Stimulated activated naive CD8-positive, alpha-beta T cell treated with anti-CD3 and anti-CD28 coated beads, Interleukin-15, Interleukin-2, amounts not matched to agents 100 ng/mL and 50 ng/mL, for 24 hours (primary cell): ENCODE data around the gene LTK.

Experiments used
- H3K27ac Mint-ChIP-seq: one replicate; pipeline ENCODE4 v1.8.0; 2021; ENCODE audit warnings: mild to moderate bottlenecking, mixed read lengths
- H3K27me3 Mint-ChIP-seq: one replicate; pipeline ENCODE4 v1.8.0; 2021; ENCODE audit warnings: mixed read lengths
- H3K36me3 Mint-ChIP-seq: one replicate; pipeline ENCODE4 v1.8.0; 2021; ENCODE audit warnings: low read depth, mixed read lengths
- H3K4me1 Mint-ChIP-seq: one replicate; pipeline ENCODE4 v1.8.0; 2021; ENCODE audit warnings: low read depth, mixed read lengths
- H3K4me3 Mint-ChIP-seq: one replicate; pipeline ENCODE4 v1.8.0; 2021; ENCODE audit warnings: mild to moderate bottlenecking, mixed read lengths
- H3K9me3 Mint-ChIP-seq: one replicate; pipeline ENCODE4 v1.8.0; 2021; ENCODE audit warnings: mixed read lengths

The LTK gene

GRCh38 chr15:41513506-41514227 lies at the start of gene LTK:
TSS of gene LTK (minus strand) at chr15:41513827. CDS start at chr15:41513709, 118 bp downstream.
- peaks cover 28% of the 10 kb centered on the region for H3K4me1 Mint-ChIP-seq
- H3K36me3 Mint-ChIP-seq, result peaks cover 9% of the 10 kb centered on the region
- peak within 1 kb of the TSS; percentile 63 for H3K4me3 Mint-ChIP-seq
- no peak within 1 kb of the TSS for H3K27ac Mint-ChIP-seq
- H3K27me3 Mint-ChIP-seq, result peaks cover 28% of the 10 kb centered on the region
- no peaks in the 10 kb centered on the region for H3K9me3 Mint-ChIP-seq

- Mint-ChIP-seq H3K4me1 (peaks cover 13% of the 10 kb centered on the region), H3K36me3 (no peaks in the 10 kb centered on the region), H3K9me3 (no peaks in the 10 kb centered on the region), H3K4me3 (no peak overlapping the region), H3K27me3 (peaks cover 20% of the 10 kb centered on the region), H3K27ac (no peak overlapping the region)
Observed at GRCh38 chr15:41562784-41563198, 49.2 kb upstream of the LTK start.

GRCh38 chr15:41562244-41562643 lies 48.6 kb upstream of the LTK start:
- Mint-ChIP-seq H3K4me1 (peaks cover 16% of the 10 kb centered on the region), H3K9me3 (no peaks in the 10 kb centered on the region), H3K4me3 (no peak overlapping the region), H3K27ac (no peak overlapping the region), H3K27me3 (peaks cover 20% of the 10 kb centered on the region), H3K36me3 (no peaks in the 10 kb centered on the region)

- H3K27ac Mint-ChIP-seq, result no peak overlapping the region
- H3K27me3 Mint-ChIP-seq, result peaks cover 20% of the 10 kb centered on the region
- peaks cover 18% of the 10 kb centered on the region for H3K4me1 Mint-ChIP-seq
- H3K9me3 Mint-ChIP-seq, result no peaks in the 10 kb centered on the region
- no peaks in the 10 kb centered on the region for H3K36me3 Mint-ChIP-seq
- no peak overlapping the region for H3K4me3 Mint-ChIP-seq
Observed at GRCh38 chr15:41561777-41562145, 48.1 kb upstream of the LTK start.

- Mint-ChIP-seq H3K4me3 (no peak overlapping the region), H3K27me3 (peaks cover 20% of the 10 kb centered on the region), H3K27ac (no peak overlapping the region), H3K4me1 (peaks cover 19% of the 10 kb centered on the region), H3K36me3 (no peaks in the 10 kb centered on the region), H3K9me3 (no peaks in the 10 kb centered on the region)
Observed at GRCh38 chr15:41561104-41561776, 47.6 kb upstream of the LTK start.

- Mint-ChIP-seq H3K27ac (no peak overlapping the region), H3K9me3 (no peaks in the 10 kb centered on the region), H3K4me1 (peaks cover 19% of the 10 kb centered on the region), H3K27me3 (peaks cover 20% of the 10 kb centered on the region), H3K36me3 (no peaks in the 10 kb centered on the region), H3K4me3 (no peak overlapping the region)
Observed at GRCh38 chr15:41560572-41560874, 46.9 kb upstream of the LTK start.

- Mint-ChIP-seq H3K27me3 (peaks cover 25% of the 10 kb centered on the region), H3K36me3 (no peaks in the 10 kb centered on the region), H3K27ac (peak overlapping the region; percentile 52), H3K9me3 (no peaks in the 10 kb centered on the region), H3K4me3 (peak overlapping the region; percentile 69), H3K4me1 (peaks cover 19% of the 10 kb centered on the region)
Observed at GRCh38 chr15:41559239-41559782, 45.7 kb upstream of the LTK start.

- H3K4me3 Mint-ChIP-seq, result peak within 1 kb of the TSS; percentile 81
- H3K27ac Mint-ChIP-seq, result peak within 1 kb of the TSS; percentile 64
- H3K36me3 Mint-ChIP-seq, result no peaks in the 10 kb centered on the region
- H3K9me3 Mint-ChIP-seq, result no peaks in the 10 kb centered on the region
- peaks cover 25% of the 10 kb centered on the region for H3K27me3 Mint-ChIP-seq
- peaks cover 19% of the 10 kb centered on the region for H3K4me1 Mint-ChIP-seq
Observed at GRCh38 chr15:41558400-41559238, 45.0 kb upstream of the LTK start, which contains the start of gene TYRO3. TSS of gene TYRO3 (plus strand) at chr15:41559212. CDS start at chr15:41559258, 46 bp downstream.

- Mint-ChIP-seq H3K36me3 (no peaks in the 10 kb centered on the region), H3K9me3 (no peaks in the 10 kb centered on the region), H3K4me3 (peak overlapping the region; percentile 81), H3K4me1 (peaks cover 19% of the 10 kb centered on the region), H3K27ac (peak overlapping the region; percentile 64), H3K27me3 (peaks cover 21% of the 10 kb centered on the region)
Observed at GRCh38 chr15:41557673-41558399, 44.2 kb upstream of the LTK start.

- peaks cover 19% of the 10 kb centered on the region for H3K4me1 Mint-ChIP-seq
- H3K27me3 Mint-ChIP-seq, result peaks cover 21% of the 10 kb centered on the region
- no peak overlapping the region for H3K27ac Mint-ChIP-seq
- H3K36me3 Mint-ChIP-seq, result no peaks in the 10 kb centered on the region
- H3K9me3 Mint-ChIP-seq, result no peaks in the 10 kb centered on the region
- no peak overlapping the region for H3K4me3 Mint-ChIP-seq
Observed at GRCh38 chr15:41556677-41557076, 43.0 kb upstream of the LTK start.

GRCh38 chr15:41554915-41555314 lies 41.3 kb upstream of the LTK start:
- Mint-ChIP-seq H3K36me3 (no peaks in the 10 kb centered on the region), H3K4me3 (no peak overlapping the region), H3K27ac (no peak overlapping the region), H3K9me3 (no peaks in the 10 kb centered on the region), H3K4me1 (peaks cover 19% of the 10 kb centered on the region), H3K27me3 (peaks cover 11% of the 10 kb centered on the region)

GRCh38 chr15:41554343-41554742 lies 40.7 kb upstream of the LTK start:
- Mint-ChIP-seq H3K4me3 (no peak overlapping the region), H3K27me3 (peaks cover 7% of the 10 kb centered on the region), H3K36me3 (no peaks in the 10 kb centered on the region), H3K27ac (no peak overlapping the region), H3K9me3 (no peaks in the 10 kb centered on the region), H3K4me1 (peaks cover 14% of the 10 kb centered on the region)

- Mint-ChIP-seq H3K27me3 (peaks cover 7% of the 10 kb centered on the region), H3K9me3 (no peaks in the 10 kb centered on the region), H3K27ac (no peak overlapping the region), H3K4me1 (peaks cover 14% of the 10 kb centered on the region), H3K4me3 (no peak overlapping the region), H3K36me3 (no peaks in the 10 kb centered on the region)
Observed at GRCh38 chr15:41553731-41554130, 40.1 kb upstream of the LTK start.

- Mint-ChIP-seq H3K4me1 (no peaks in the 10 kb centered on the region), H3K36me3 (no peaks in the 10 kb centered on the region), H3K4me3 (no peak overlapping the region), H3K27me3 (peaks cover 4% of the 10 kb centered on the region), H3K27ac (no peak overlapping the region), H3K9me3 (no peaks in the 10 kb centered on the region)
Observed at GRCh38 chr15:41550066-41550775, 36.6 kb upstream of the LTK start.
